Sigmoid colon (tissue), 4 donors: Measurements from ENCODE around the gene SPEM1.

Experiments
- EP300 ChIP-seq, 4 donors: sonication (generic); formaldehyde crosslinking; IDR thresholded peaks; one replicate each; pipeline ENCODE4 v1.6.1; 2017; ENCODE audit warnings: antibody characterized with exemption in 4 of 4
- POLR2A ChIP-seq, 2 donors: fragments of 450-650 bp; IDR thresholded peaks; one replicate each; pipeline ENCODE4 v1.6.1; 2016; ENCODE audit warnings: antibody characterized with exemption in 2 of 2, mild to moderate bottlenecking in 2 of 2, moderate library complexity in 2 of 2
- TF ChIP-seq, protein P1 (sequence below), 4 experiments: fragments of 450-650 bp in 3 of 4; fragments of 200-600 bp in 1 of 4; IDR thresholded peaks; one replicate each; pipeline ENCODE4 v1.5.1; 2016 to 2019; ENCODE audit warnings: antibody characterized with exemption in 4 of 4, mild to moderate bottlenecking in 3 of 4, moderate library complexity in 2 of 4

DNA sequence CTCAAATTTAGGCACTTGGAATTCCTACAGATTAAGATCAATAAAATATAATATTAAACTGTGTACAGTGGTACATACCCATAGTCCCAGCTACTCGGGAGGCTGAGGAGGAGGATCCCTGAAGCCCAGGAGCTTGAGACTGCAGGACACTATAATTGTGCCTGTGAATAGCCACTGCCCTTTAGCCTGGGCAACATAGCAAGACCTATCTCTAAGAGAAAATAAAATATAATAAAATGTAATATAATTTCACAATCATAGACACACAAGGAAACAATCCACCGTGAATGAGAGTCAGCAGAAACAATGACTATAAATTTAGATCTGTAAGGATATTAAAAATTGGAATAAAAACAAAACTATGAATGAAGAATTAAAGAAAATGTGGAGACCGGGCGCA, 49.3 kb upstream of the SPEM1 start:
- TF ChIP-seq, protein P1, sequence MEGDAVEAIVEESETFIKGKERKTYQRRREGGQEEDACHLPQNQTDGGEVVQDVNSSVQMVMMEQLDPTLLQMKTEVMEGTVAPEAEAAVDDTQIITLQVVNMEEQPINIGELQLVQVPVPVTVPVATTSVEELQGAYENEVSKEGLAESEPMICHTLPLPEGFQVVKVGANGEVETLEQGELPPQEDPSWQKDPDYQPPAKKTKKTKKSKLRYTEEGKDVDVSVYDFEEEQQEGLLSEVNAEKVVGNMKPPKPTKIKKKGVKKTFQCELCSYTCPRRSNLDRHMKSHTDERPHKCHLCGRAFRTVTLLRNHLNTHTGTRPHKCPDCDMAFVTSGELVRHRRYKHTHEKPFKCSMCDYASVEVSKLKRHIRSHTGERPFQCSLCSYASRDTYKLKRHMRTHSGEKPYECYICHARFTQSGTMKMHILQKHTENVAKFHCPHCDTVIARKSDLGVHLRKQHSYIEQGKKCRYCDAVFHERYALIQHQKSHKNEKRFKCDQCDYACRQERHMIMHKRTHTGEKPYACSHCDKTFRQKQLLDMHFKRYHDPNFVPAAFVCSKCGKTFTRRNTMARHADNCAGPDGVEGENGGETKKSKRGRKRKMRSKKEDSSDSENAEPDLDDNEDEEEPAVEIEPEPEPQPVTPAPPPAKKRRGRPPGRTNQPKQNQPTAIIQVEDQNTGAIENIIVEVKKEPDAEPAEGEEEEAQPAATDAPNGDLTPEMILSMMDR (IDR thresholded peaks at IDR 0.05) = no peak
- TF ChIP-seq POLR2A (IDR thresholded peaks at IDR 0.05) (no peak), EP300 (IDR thresholded peaks at IDR 0.05) (no peak)
